ENCODE results near the gene DIP2C. TPM values are rescaled to one million over a fixed set of nuclear protein-coding genes. Genes with fewer than 3 reads are reported as not detected.

DIP2C gene
- total RNA-seq, 2 donors from 2014 or later, result 12.3 to 41.8 TPM

DNA sequence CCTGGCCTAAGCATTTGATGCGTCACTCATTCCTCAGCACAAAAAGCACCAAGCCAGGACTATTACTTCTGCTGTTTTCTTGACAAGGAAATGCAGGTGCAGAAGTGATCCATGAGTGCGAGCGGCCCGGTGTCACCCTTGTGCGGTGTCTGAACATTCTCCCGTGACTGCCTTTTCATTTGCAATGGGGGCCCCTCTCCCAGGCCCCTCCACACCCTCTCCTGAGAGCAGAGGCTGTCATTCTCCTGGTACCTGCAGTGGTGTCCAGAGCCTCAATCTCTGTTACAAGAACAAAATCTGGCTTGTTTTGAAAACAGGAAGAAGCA is 213.1 kb downstream of the DIP2C start:
- intact Hi-C loops (cut with DNase I), result no loop called here
- H3K27ac ChIP-seq, result no peak overlapping the region
- WGBS, result 94% methylated on average over 6 of the region's 6 CpGs

GRCh38 chr10:475709-476454 is 213.6 kb downstream of the DIP2C start:
- TF ChIP-seq POLR2AphosphoS5 (IDR thresholded peaks at IDR 0.05) (no peak), POLR2A (IDR thresholded peaks at IDR 0.05) (no peak)
- TF ChIP-seq, protein P1, sequence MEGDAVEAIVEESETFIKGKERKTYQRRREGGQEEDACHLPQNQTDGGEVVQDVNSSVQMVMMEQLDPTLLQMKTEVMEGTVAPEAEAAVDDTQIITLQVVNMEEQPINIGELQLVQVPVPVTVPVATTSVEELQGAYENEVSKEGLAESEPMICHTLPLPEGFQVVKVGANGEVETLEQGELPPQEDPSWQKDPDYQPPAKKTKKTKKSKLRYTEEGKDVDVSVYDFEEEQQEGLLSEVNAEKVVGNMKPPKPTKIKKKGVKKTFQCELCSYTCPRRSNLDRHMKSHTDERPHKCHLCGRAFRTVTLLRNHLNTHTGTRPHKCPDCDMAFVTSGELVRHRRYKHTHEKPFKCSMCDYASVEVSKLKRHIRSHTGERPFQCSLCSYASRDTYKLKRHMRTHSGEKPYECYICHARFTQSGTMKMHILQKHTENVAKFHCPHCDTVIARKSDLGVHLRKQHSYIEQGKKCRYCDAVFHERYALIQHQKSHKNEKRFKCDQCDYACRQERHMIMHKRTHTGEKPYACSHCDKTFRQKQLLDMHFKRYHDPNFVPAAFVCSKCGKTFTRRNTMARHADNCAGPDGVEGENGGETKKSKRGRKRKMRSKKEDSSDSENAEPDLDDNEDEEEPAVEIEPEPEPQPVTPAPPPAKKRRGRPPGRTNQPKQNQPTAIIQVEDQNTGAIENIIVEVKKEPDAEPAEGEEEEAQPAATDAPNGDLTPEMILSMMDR (IDR thresholded peaks at IDR 0.05), result no peak
- Histone ChIP-seq H3K9me3 (no peaks in the 10 kb centered on the region), H3K27me3 (replicated peaks; ENCODE audit: insufficient read depth) (no peaks in the 10 kb centered on the region), H3K4me1 (replicated peaks) (no peaks in the 10 kb centered on the region), H3K4me3 (no peak overlapping the region), H3K36me3 (no peaks in the 10 kb centered on the region), H3K27ac (no peak overlapping the region)
- intact Hi-C loops (cut with DNase I), result no loop called here
- no peak for DNase-seq (ENCODE audit: low spot score)
- 73% methylated on average over 23 of the region's 23 CpGs for WGBS

More for the DNA sequence above, 213.1 kb downstream of the DIP2C start:
- no peaks in the 10 kb centered on the region for H3K9me3 ChIP-seq
- no peak for DNase-seq (ENCODE audit: low spot score)
- H3K36me3 ChIP-seq, result no peaks in the 10 kb centered on the region
- TF ChIP-seq POLR2A (IDR thresholded peaks at IDR 0.05), result no peak
- TF ChIP-seq, protein P1 (IDR thresholded peaks at IDR 0.05), result no peak
- no peak for TF ChIP-seq POLR2AphosphoS5 (IDR thresholded peaks at IDR 0.05)
- no peaks in the 10 kb centered on the region for H3K27me3 ChIP-seq (replicated peaks; ENCODE audit: insufficient read depth)
- H3K4me1 ChIP-seq (replicated peaks), result no peaks in the 10 kb centered on the region
- no peak overlapping the region for H3K4me3 ChIP-seq

DNA sequence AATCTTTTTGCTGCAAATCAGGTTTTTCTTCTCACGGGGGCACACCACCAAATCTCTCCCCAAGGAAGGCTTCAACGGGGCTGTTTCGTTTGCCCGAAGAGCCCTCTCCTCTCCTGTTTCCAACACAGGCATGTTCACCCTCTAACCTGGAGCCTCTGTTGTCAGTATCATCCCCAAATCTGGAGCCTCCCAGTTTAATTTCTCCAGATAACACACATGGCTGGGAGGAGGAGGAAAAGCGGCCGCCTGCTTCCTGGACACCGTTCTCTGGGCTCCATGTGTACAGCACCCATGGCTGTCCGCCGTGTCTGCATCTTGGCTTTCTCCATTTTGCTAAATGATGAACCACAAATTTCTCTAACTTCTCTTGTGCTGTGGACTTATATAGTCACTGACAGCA is 214.5 kb downstream of the DIP2C start:
- 78% methylated on average over 9 of the region's 9 CpGs for WGBS
- no peak for DNase-seq (ENCODE audit: low spot score)
- intact Hi-C loops (cut with DNase I), result no loop called here

DNA sequence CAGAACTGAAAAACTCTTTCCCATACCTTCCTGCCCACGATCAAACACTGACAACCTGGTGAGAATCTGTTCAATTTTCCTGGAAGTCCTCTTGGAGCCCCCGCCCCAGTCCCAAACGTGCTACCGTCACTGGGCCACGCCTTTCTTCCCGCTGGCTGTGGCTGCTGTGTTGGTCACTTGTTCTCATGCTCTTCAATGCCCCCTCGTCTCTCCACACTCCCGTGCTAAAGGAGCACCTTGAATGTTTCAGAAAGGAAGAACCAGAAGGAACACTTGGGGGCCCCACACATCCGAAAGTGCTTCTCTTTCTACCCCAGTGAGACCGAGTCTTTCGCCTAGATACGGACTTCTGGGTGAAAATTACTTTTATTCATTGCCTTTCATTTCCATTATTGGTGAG is 215.1 kb downstream of the DIP2C start:
- Histone ChIP-seq H3K27ac (no peak overlapping the region), H3K4me3 (no peak overlapping the region), H3K4me1 (replicated peaks) (no peaks in the 10 kb centered on the region), H3K36me3 (no peaks in the 10 kb centered on the region), H3K9me3 (no peaks in the 10 kb centered on the region), H3K27me3 (replicated peaks; ENCODE audit: insufficient read depth) (no peaks in the 10 kb centered on the region)
- TF ChIP-seq POLR2AphosphoS5 (IDR thresholded peaks at IDR 0.05), result no peak
- TF ChIP-seq POLR2A (IDR thresholded peaks at IDR 0.05), result no peak
- no peak for DNase-seq (ENCODE audit: low spot score)
- WGBS, result 93% methylated on average over 12 of the region's 12 CpGs
- intact Hi-C loops (cut with DNase I), result no loop called here

More for the DNA sequence above, 214.5 kb downstream of the DIP2C start:
- Histone ChIP-seq H3K27me3 (replicated peaks; ENCODE audit: insufficient read depth) (no peaks in the 10 kb centered on the region), H3K36me3 (no peaks in the 10 kb centered on the region), H3K4me1 (replicated peaks) (no peaks in the 10 kb centered on the region), H3K27ac (no peak overlapping the region), H3K4me3 (no peak overlapping the region), H3K9me3 (no peaks in the 10 kb centered on the region)
- TF ChIP-seq POLR2A (IDR thresholded peaks at IDR 0.05) (no peak), POLR2AphosphoS5 (IDR thresholded peaks at IDR 0.05) (no peak)
- TF ChIP-seq, protein P1 (IDR thresholded peaks at IDR 0.05), result no peak

GRCh38 chr10:472241-472910 is 217.1 kb downstream of the DIP2C start:
- no peak for DNase-seq (ENCODE audit: low spot score)
- Histone ChIP-seq H3K27ac (no peak overlapping the region), H3K4me1 (replicated peaks) (no peaks in the 10 kb centered on the region), H3K36me3 (no peaks in the 10 kb centered on the region), H3K4me3 (no peak overlapping the region), H3K27me3 (replicated peaks; ENCODE audit: insufficient read depth) (no peaks in the 10 kb centered on the region), H3K9me3 (no peaks in the 10 kb centered on the region)
- 88% methylated on average over 31 of the region's 31 CpGs for WGBS
- intact Hi-C loops (cut with DNase I), result no loop called here
- TF ChIP-seq POLR2A (IDR thresholded peaks at IDR 0.05) (no peak), POLR2AphosphoS5 (IDR thresholded peaks at IDR 0.05) (no peak)
- TF ChIP-seq, protein P1 (IDR thresholded peaks at IDR 0.05), result no peak

Measured in prostate gland (tissue), 2 donors.